Central memory CD4-positive, alpha-beta T cell (primary cell): Measurements from ENCODE around the gene FSD1.
"Not testable (repeated sequence)": the region's sequence is repeated elsewhere in the genome, so short reads cannot be mapped to it uniquely, and the experiment has no call there.

ENCODE experiments used
- DNase-seq: peaks from one replicate; pipeline ENCODE4 v3.0.0; 2022

FSD1 gene

GRCh38 chr19:4346020-4346383 is 41.6 kb downstream of the FSD1 start:
- DNase-seq: no peak

- DNase-seq: no peak
Observed at GRCh38 chr19:4347521-4347920, 43.1 kb downstream of the FSD1 start.

GRCh38 chr19:4349225-4349624 is 44.8 kb downstream of the FSD1 start:
- DNase-seq: not testable (repeated sequence)

GRCh38 chr19:4350111-4350510 is 45.7 kb downstream of the FSD1 start:
- no peak for DNase-seq

GRCh38 chr19:4350726-4351125 is 46.3 kb downstream of the FSD1 start:
- no peak for DNase-seq

- peak; percentile 46 for DNase-seq
Observed at GRCh38 chr19:4352701-4353121, 48.3 kb downstream of the FSD1 start.

GRCh38 chr19:4354282-4354681 is 49.9 kb downstream of the FSD1 start:
- DNase-seq: no peak

DNA sequence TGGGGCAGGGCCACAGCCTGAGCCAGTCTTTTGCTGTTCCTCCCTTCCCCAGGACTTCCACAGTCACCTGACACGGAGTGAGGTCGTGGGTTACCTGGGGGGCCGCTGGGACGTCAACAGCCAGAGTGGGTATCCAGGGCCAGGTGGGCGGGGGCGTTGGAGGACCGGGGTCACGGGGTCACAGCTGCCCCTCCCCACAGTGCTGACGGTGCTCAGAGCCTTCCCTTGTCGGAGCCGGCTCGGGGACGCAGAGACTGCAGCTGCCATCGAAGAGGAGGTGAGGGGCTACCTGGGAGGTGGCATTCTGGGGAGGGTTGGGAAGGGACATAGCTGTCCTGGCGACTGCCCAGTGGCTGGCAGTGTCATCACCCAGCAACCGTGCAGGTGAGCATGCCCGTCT is 50.5 kb downstream of the FSD1 start:
- no peak for DNase-seq

DNA sequence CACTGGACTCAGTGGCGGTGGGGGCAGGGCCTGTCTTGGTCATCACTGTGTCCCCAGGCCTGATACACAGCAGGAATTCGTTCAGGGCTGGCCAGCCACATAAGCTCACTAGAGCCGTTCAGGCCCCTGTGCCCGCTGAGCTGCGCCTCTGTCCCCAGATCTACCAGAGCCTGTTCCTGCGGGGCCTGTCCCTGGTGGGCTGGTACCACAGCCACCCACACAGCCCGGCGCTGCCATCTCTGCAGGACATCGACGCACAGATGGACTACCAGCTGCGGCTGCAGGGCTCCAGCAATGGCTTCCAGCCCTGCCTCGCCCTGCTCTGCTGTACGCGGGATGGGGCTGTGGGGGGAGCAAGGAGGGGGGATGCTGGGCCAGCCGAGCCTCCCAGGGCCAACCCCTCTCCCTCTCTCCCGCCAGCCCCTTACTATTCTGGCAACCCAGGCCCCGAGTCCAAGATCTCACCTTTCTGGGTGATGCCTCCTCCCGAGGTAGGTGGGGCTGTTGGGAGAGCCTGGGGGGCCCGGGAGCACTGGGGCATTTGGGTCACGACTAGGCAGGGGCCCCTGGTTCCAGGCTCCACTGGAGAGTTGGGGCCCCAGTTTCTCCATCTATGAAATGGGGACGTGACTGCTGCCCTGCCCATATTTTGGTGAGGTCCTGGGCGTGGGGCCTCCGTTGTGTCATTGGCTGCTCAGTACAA is 52.8 kb downstream of the FSD1 start:
- no peak for DNase-seq

DNA sequence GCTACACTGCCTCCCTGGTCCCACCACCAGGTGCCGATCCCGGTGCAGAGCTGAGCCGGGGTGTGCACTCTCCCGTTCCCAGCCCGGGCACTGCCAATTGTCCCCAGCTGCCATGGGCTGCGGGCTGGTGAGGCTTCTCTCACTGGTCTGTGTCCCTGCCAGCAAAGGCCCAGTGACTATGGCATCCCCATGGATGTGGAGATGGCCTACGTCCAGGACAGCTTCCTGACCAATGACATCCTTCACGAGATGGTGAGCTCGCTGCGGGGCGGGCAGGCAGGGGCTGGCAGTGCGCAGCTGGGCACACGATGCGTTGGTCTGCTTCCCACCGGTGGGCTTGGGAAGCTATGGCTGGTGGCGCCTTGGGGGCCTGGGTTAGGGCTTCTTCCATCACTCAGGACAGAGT is 53.5 kb downstream of the FSD1 start:
- no peak for DNase-seq

DNA sequence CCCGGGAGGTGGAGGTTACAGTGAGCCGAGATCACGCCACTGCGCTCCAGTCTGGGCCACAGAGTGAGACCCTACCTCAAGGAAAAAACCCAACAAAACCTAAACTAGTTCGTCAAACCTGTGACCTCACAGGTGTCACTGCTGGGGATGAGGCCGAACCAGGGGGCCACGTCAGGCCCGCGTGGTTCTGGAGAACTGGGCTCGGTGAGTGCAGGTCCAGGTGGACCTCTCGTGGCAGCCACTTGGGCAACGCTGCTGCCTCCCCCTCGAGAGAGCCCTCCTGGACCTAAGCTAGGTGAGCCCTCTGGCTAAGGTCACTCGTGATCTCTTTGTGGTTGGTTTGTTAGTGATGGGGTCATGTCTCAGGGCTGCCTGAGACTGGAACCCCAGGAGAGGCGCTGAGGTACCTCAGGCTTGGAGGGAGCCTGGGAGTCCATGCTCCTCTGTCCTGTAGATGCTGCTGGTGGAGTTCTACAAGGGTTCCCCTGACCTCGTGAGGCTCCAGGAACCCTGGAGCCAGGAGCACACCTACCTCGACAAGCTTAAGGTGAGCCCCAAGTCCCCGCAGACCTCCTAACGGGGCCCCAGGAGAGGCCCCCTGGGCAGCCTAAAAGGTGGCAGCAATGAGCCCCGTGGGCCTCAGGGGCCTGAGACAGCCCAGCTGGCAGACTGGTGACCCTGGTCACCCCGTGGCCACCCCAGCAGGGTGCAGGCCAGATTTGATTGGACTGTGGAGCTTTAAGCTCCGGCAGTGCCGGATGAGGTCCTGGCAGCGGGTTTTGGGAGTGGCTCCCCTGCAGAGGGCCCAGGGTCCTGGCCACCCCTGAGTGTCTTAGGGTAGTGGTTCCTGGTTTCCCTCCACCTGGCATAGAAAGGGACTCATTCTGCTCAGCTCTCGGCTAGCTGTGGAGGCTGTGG is 54.6 kb downstream of the FSD1 start:
- DNase-seq: no peak

DNA sequence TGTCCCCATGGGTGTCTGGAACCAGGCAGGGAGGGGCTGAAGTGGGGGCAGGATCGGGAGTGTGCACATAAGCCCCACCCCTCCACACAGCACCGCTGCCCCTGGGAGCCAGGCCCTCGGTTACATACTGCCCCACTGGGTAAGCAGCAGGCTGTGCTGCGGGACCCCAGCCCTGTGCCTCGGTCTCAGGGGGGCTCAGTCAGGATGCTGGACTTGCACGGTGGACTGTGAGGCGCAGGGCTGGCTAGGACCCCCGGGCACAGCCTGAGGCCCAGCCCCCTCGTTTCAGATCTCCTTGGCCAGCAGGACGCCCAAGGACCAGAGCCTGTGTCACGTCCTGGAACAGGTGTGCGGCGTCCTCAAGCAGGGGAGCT is 55.2 kb downstream of the FSD1 start:
- DNase-seq: no peak

DNA sequence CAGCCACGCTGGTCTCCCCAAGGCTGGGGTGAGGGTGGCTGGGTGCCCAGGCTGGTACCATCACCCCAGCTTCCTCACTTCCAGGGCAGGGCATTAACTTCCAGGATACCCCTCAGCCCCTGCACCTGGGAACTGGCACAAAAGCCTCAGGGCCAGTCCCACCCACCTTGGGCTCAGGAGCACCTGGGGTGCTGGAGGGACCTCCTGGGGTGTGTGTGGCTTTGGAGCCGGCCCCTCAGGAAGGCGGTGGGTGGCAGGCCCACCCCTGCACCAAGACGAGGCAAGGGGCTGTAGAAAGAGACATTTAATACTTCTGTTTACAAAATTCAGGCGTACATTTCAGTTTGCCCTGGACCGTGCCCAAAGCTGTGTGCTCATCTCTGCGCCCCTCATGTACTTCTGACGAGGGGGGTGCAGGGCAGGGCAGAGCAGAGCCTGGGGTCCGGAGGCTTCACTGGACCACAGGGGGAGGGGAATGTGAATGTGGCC is 55.7 kb downstream of the FSD1 start:
- DNase-seq: no peak

DNA sequence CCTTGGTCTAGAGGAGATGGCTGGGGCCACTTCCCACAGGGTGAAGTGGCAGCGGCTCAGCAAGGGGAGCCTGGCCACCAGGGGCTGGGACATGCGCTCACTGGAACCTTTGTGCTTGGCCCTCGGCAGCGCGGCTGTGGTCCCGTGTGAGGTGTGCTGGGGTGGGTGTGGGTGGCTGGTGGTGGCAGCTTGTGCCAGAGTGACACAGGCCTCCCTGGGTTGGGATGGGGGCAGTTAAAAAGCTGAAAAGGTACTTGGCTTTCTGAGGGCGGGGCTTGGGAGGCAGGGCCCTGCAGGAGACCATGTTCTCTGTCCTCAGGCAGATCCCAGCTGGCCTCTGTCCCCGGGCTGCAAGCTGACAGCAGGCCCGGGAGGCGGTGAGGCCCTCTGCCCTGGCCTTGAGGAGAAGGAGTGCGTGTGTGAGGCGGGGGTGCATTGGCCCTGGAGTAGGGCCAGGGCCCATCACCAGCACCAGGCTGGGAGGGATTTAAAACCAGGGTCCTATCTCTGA is 56.3 kb downstream of the FSD1 start:
- no peak for DNase-seq

DNA sequence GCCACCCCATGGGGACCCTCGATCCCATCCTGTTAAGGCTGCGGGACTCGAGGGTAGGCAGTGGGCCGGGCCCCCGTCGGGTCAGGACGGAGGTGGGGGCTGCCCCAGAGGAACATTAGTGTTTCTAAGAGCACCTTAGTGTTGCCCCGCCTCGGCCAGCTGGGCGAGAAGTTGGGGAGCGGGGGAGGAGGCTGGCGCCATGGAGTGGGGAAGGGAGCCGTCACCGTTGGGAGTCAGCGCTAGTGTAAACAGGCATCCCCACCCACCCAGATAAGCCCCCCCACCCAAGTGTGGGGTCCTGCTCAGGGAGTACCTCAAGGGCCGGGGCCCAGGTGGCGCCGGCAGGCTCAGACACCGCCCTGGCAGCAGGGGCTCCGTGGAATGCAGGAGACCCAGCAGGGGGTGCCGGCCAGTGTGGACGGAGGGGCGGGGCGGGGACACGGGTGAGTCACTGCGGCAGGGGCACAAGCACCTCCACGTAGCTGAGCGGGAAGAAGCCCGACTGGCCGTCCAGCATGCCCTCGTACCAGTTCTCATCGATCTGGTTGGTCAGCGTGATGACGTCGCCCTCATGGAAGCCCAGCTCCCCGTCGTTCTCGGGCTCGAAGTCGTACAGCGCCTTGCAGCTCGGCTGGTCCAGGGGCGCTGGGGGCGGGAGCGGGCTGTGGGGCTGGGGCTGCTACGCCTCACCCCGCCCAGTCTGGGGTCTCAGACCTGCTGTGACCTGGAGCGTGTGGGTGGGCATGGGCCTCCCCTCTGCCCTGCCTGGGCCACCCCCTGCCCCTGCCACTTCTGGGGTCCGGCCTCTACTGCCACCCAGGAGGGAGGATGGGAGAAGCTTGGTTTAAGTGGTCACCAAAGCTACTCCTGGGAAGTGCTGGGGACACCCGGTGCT is 57.0 kb downstream of the FSD1 start:
- DNase-seq: no peak

- no peak for DNase-seq
Observed at GRCh38 chr19:4362101-4362828, 57.9 kb downstream of the FSD1 start.

DNA sequence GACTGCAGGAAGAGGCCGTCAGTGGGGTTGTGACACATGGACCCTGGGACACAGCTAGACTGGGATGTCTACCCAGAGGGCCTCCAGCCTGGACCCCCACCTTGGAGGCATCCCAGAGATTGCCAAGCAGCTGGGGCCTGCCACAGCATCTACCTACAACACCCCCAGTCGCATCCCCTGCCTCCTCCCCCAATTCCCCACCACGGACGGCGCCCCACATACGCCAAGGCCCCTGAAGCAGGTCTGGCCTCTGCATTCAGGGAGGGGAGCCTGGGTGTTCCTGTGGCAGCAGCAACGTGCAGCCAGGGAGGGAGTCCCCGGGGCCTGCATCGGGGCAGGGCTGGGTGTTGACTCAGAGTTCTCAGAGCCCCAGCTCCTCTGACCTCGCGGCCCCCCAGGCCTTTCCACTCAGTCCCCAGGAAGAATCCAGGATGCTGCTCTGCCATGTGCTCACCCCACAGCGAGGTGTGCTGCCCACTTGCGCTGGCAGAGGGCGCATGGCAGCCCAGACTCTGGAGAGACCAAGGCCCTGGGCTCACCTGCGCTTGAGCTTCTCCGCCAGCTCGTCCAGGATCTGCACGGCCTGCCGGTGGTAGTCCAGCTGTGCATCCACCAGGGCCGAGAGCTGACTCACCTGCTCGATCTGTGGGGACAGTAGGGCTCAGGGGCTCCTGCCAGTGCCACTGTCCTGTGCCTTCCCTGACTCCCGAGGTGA is 58.6 kb downstream of the FSD1 start:
- DNase-seq: no peak

DNA sequence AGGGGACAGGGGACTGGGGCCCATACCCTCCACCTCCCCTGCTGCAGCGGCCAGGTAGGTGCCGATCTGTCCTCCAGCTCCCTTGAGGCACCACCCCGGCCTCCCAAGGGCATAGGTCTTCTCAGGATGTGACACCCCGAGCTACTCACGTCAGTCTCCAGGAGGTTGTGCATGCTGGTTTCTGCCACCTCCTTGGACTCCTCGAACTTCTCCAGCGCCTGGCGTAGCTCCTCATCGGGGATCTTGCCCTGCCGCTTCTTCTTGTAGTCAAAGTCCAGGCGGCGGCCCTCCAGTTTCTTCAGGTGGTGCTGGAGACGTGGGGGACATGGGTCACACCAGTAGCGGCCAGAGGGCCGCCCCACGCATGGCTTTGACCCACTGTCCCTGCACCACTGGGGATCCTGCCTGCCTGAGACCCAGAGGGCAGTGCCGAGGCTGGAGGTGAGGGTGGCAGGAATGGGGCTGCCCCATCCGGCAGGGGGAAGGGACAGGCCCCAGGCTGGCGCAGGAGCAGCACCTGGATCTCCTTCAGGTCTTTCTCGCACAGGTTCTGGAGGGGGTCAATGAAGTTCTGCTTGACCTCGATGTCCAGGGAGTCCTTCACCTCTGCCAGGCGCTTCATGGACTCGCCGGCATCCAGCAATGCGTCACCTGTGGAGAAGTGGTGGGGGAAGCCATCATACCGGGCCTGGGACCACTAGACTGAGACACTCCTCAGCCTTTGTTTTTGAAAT is 59.3 kb downstream of the FSD1 start:
- DNase-seq: no peak

GRCh38 chr19:4365341-4365740 is 60.9 kb downstream of the FSD1 start:
- DNase-seq: no peak

DNA sequence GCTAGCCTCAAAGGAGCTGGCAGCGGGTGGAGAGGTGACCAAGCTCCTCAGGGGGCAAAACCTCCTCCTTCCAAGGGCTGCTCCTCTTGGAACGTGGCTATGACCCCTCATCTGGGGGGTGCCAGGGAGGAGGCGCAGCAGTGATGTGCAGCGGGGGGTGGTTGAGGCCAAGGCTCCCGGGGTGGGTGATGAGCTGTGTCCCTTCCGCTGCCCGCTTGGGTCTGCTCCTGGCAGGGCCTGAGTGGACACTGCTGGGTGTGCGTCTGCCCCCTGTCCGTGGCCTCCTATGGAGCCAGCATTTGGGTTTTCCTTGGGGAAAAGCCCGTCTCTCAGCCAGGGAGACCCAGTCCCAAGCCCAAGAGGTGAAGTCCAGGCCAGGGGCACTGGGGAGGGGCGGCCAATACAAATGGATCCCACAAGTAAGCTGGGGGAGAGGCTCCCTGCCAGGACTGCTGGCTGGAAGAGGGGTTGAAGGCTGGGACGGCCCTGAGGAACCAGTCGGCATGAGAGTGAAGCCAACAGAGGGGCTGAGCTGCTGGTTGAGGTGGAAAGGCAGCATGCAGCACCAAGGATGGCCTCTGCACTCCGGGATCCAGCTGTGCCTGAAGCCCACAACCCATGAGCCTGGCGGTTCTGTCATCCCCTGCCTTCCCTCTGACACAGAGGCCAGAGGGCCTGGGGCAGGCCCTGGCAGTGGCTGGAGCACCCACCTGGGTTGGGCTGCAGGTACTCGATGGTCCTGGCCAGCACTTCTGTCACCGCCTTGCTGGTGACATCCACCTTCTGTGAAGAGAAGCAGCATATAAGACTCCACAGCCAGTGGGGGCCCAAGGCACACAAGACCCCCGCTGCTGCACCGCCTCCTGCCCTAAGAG is 61.6 kb downstream of the FSD1 start:
- DNase-seq: no peak
